H54 (cell line): Measurements from ENCODE around the gene SPG21.

ENCODE experiments used
- DNase-seq: peaks from one replicate; pipeline ENCODE4 v3.0.0; 2011; ENCODE audit warnings: low spot score, mixed read lengths; ENCODE audit not compliant: insufficient read length
- FAIRE-seq: peaks from 3 replicates; lab custom pipeline; 2011; peaks lifted over from hg19 to GRCh38; lab: Jason Lieb, UNC
- POLR2A ChIP-seq: IDR thresholded peaks from 2 replicates; pipeline ENCODE4 v1.6.1; 2011; ENCODE audit warnings: low read depth, mild to moderate bottlenecking, low read length

SPG21 gene

GRCh38 chr15:64915518-64916227, 74.0 kb downstream of the SPG21 start:
- FAIRE-seq = no peak
- TF ChIP-seq POLR2A = no peak
- DNase-seq = no peak
